HAP-1 (cell line): ENCODE measurements around the gene IFIT3.

Source experiments
- DNase-seq, 2 experiments: peaks; one replicate each; pipeline ENCODE4 v3.0.0-alpha.2; 2016 to 2020; ENCODE audit warnings: low spot score in 2 of 2
- H3K27me3 ChIP-seq: fragments of 250-450 bp; sonication (Bioruptor Pico); 2 replicates; pipeline ENCODE4 v1.5.1; 2020; ENCODE audit warnings: low read depth, mild to moderate bottlenecking, moderate library complexity
- H3K36me3 ChIP-seq: fragments of 250-450 bp; sonication (Bioruptor Pico); replicated peaks from 2 replicates; pipeline ENCODE4 v1.5.1; 2020; ENCODE audit warnings: mild to moderate bottlenecking
- H3K4me1 ChIP-seq: fragments of 250-450 bp; sonication (Bioruptor Pico); 2 replicates; pipeline ENCODE4 v1.5.1; 2020; ENCODE audit warnings: mild to moderate bottlenecking
- H3K4me3 ChIP-seq: fragments of 250-450 bp; sonication (Bioruptor Pico); 2 replicates; pipeline ENCODE4 v1.5.1; 2020; ENCODE audit warnings: mild to moderate bottlenecking, moderate library complexity
- H3K9me3 ChIP-seq: fragments of 250-450 bp; sonication (Bioruptor Pico); 2 replicates; pipeline ENCODE4 v1.5.1; 2020; ENCODE audit warnings: mild to moderate bottlenecking, moderate library complexity
- in situ Hi-C: fragments of 300-500 bp; cut with MboI; formaldehyde crosslinking; loops from 3 replicates; pipeline ENCODE4 v1.14.3; 2020; ENCODE audit warnings: low sequenced_read_pairs, inconsistent platforms, mixed read lengths

IFIT3 gene

GRCh38 chr10:89368129-89368528 is 40.3 kb downstream of the IFIT3 start:
- Histone ChIP-seq H3K4me1 (peaks cover 13% of the 10 kb centered on the region), H3K9me3 (no peaks in the 10 kb centered on the region), H3K4me3 (no peak overlapping the region), H3K27me3 (no peaks in the 10 kb centered on the region), H3K36me3 (no peaks in the 10 kb centered on the region)
- in situ Hi-C loops: loop anchor here (25.0 kb wide), 1 partner anchor 1706 kb away; the partner anchor contains the start of gene PAPSS2
- DNase-seq: no peak

GRCh38 chr10:89369156-89370105 is 41.6 kb downstream of the IFIT3 start:
- DNase-seq: peak; percentile 32 to 41
- Histone ChIP-seq H3K4me3 (no peak overlapping the region), H3K9me3 (no peaks in the 10 kb centered on the region), H3K4me1 (peaks cover 21% of the 10 kb centered on the region), H3K27me3 (no peaks in the 10 kb centered on the region), H3K36me3 (no peaks in the 10 kb centered on the region)
- in situ Hi-C loops: loop anchor here (25.0 kb wide), 1 partner anchor 1707 kb away; the partner anchor contains the start of gene PAPSS2

- Histone ChIP-seq H3K27me3 (no peaks in the 10 kb centered on the region), H3K36me3 (no peaks in the 10 kb centered on the region), H3K4me3 (no peak overlapping the region), H3K9me3 (no peaks in the 10 kb centered on the region), H3K4me1 (peaks cover 17% of the 10 kb centered on the region)
- in situ Hi-C loops: loop anchor here (25.0 kb wide), 1 partner anchor 1709 kb away; the partner anchor contains the start of gene PAPSS2
- no peak for DNase-seq
These were observed 43.3 kb downstream of the IFIT3 start for GRCh38 chr10:89371079-89371478.

- no peak for DNase-seq
- in situ Hi-C loops: loop anchor here (25.0 kb wide), 1 partner anchor 1710 kb away; the partner anchor contains the start of gene PAPSS2
- Histone ChIP-seq H3K9me3 (no peaks in the 10 kb centered on the region), H3K27me3 (no peaks in the 10 kb centered on the region), H3K4me3 (no peak overlapping the region), H3K36me3 (no peaks in the 10 kb centered on the region), H3K4me1 (peaks cover 17% of the 10 kb centered on the region)
These were observed 44.2 kb downstream of the IFIT3 start for GRCh38 chr10:89371987-89372386.

- Histone ChIP-seq H3K4me3 (no peak overlapping the region), H3K27me3 (no peaks in the 10 kb centered on the region), H3K4me1 (peaks cover 9% of the 10 kb centered on the region), H3K36me3 (no peaks in the 10 kb centered on the region), H3K9me3 (no peaks in the 10 kb centered on the region)
- DNase-seq: no peak
- in situ Hi-C loops: loop anchor here (25.0 kb wide), 1 partner anchor 1712 kb away; the partner anchor contains the start of gene PAPSS2
These were observed 46.3 kb downstream of the IFIT3 start for GRCh38 chr10:89373916-89374711.

- Histone ChIP-seq H3K9me3 (no peaks in the 10 kb centered on the region), H3K27me3 (no peaks in the 10 kb centered on the region), H3K36me3 (no peaks in the 10 kb centered on the region), H3K4me3 (no peak overlapping the region), H3K4me1 (peaks cover 9% of the 10 kb centered on the region)
- in situ Hi-C loops: loop anchor here (25.0 kb wide), 1 partner anchor 1712 kb away; the partner anchor contains the start of gene PAPSS2
- no peak for DNase-seq
These were observed 46.9 kb downstream of the IFIT3 start for GRCh38 chr10:89374713-89375141.

- H3K27me3 ChIP-seq: no peaks in the 10 kb centered on the region
- in situ Hi-C loops: no loop called here
- peaks cover 9% of the 10 kb centered on the region for H3K4me1 ChIP-seq
- no peak within 1 kb of the TSS for H3K4me3 ChIP-seq
- no peaks in the 10 kb centered on the region for H3K9me3 ChIP-seq
- H3K36me3 ChIP-seq: no peaks in the 10 kb centered on the region
- no peak for DNase-seq
These were observed 50.2 kb downstream of the IFIT3 start, which contains the start of gene IFIT1B for GRCh38 chr10:89377705-89378637. Gene IFIT1B (plus strand): TSS chr10:89378056. CDS start chr10:89378136, 80 bp downstream.

GRCh38 chr10:89379103-89379502 is 51.3 kb downstream of the IFIT3 start:
- no peak for DNase-seq
- in situ Hi-C loops: no loop called here
- Histone ChIP-seq H3K4me3 (no peak overlapping the region), H3K4me1 (peaks cover 2% of the 10 kb centered on the region), H3K36me3 (no peaks in the 10 kb centered on the region), H3K9me3 (no peaks in the 10 kb centered on the region), H3K27me3 (no peaks in the 10 kb centered on the region)

- H3K36me3 ChIP-seq: no peaks in the 10 kb centered on the region
- in situ Hi-C loops: no loop called here
- no peaks in the 10 kb centered on the region for H3K27me3 ChIP-seq
- no peaks in the 10 kb centered on the region for H3K9me3 ChIP-seq
- DNase-seq: no peak
- no peak overlapping the region for H3K4me3 ChIP-seq
- no peaks in the 10 kb centered on the region for H3K4me1 ChIP-seq
These were observed 55.0 kb downstream of the IFIT3 start for GRCh38 chr10:89382757-89383156.

GRCh38 chr10:89384474-89385340 is 56.9 kb downstream of the IFIT3 start:
- Histone ChIP-seq H3K27me3 (no peaks in the 10 kb centered on the region), H3K4me1 (no peaks in the 10 kb centered on the region), H3K4me3 (no peak overlapping the region), H3K36me3 (no peaks in the 10 kb centered on the region), H3K9me3 (no peaks in the 10 kb centered on the region)
- in situ Hi-C loops: no loop called here
- DNase-seq: no peak

GRCh38 chr10:89388806-89389205 is 61.0 kb downstream of the IFIT3 start:
- peaks cover 10% of the 10 kb centered on the region for H3K4me1 ChIP-seq
- no peak overlapping the region for H3K4me3 ChIP-seq
- no peaks in the 10 kb centered on the region for H3K36me3 ChIP-seq
- H3K9me3 ChIP-seq: no peaks in the 10 kb centered on the region
- in situ Hi-C loops: no loop called here
- H3K27me3 ChIP-seq: no peaks in the 10 kb centered on the region
- no peak for DNase-seq

- Histone ChIP-seq H3K4me3 (no peak overlapping the region), H3K9me3 (no peaks in the 10 kb centered on the region), H3K36me3 (no peaks in the 10 kb centered on the region), H3K4me1 (peaks cover 12% of the 10 kb centered on the region), H3K27me3 (no peaks in the 10 kb centered on the region)
- in situ Hi-C loops: no loop called here
- peak in 1 of 2 experiments; percentile 20 for DNase-seq
These were observed 61.5 kb downstream of the IFIT3 start for GRCh38 chr10:89389254-89389653.
